K562 (cell line): ENCODE data around the gene KCNC3. TPM values are rescaled to one million over a fixed set of nuclear protein-coding genes. Genes with fewer than 3 reads are reported as not detected.

Source experiments
- CBFA2T2 ChIP-seq: fragments of 450-650 bp; conservative IDR thresholded peaks from 2 replicates; pipeline ENCODE4 v1.6.1; 2017; ENCODE audit warnings: mild to moderate bottlenecking
- ELF1 ChIP-seq: fragments of 200-800 bp; sonication (Bioruptor generic); IDR thresholded peaks from 2 replicates; pipeline ENCODE4 v1.6.1; 2016; ENCODE audit warnings: missing genetic modification characterization, missing compliant biosample characterization
- FOXA1 ChIP-seq: fragments of 450-650 bp; IDR thresholded peaks from 2 replicates; pipeline ENCODE4 v1.6.1; 2016; ENCODE audit warnings: mild to moderate bottlenecking, borderline replicate concordance
- GABPA ChIP-seq: fragments of 200-800 bp; sonication (Bioruptor generic); conservative IDR thresholded peaks from 2 replicates; pipeline ENCODE4 v1.6.1; 2016; ENCODE audit warnings: low read depth, missing genetic modification characterization, missing compliant biosample characterization
- NR2C2 ChIP-seq, 2 experiments: fragments of 200-800 bp in 1 of 2; sonication (Bioruptor generic) in 1 of 2; sonication (generic) in 1 of 2; formaldehyde crosslinking in 1 of 2; IDR thresholded peaks; 2 replicates each; pipeline versions ENCODE4 v1.6.1 to v1.8.0; 2016 to 2022; ENCODE audit warnings: mild to moderate bottlenecking in 1 of 2, missing compliant biosample characterization in 1 of 2, missing genetic modification characterization in 1 of 2, missing genetic modification reagents in 1 of 2
- SAP30 ChIP-seq: fragments of 200-600 bp; sonication (generic); IDR thresholded peaks from 2 replicates; pipeline ENCODE4 v1.6.1; 2012; ENCODE audit warnings: borderline replicate concordance, low read depth, mild to moderate bottlenecking, moderate library complexity, low read length, control low read depth, inconsistent platforms; ENCODE audit not compliant: insufficient read depth, poor library complexity, severe bottlenecking
- TARDBP ChIP-seq: fragments of 450-650 bp; IDR thresholded peaks from 2 replicates; pipeline ENCODE4 v1.6.1; 2016
- ZNF124 ChIP-seq: sonication (generic); formaldehyde crosslinking; IDR thresholded peaks from 2 replicates; pipeline ENCODE4 v1.8.1; 2022; ENCODE audit warnings: missing genetic modification reagents
- polyA plus RNA-seq, 8 experiments: library from polyadenylated mRNA; depleted of rRNA in 4 of 8; stranded (reverse) in 5 of 8; unstranded in 3 of 8; fragments of >200 nt; fragmentation: Nextera tagmentation in 2 of 8; fragmentation: Illumina TruSeq in 1 of 8; extraction: Ambion mirVana in 2 of 8; extraction: Trizol in 1 of 8; gene quantifications; 2 replicates each; pipeline versions ENCODE4 v1.2.1 to v1.2.3, GENCODE V29; 2011 to 2014; ENCODE audit warnings: inconsistent platforms in 1 of 8, missing spikeins in 1 of 8
- total RNA-seq, 7 experiments: library from RNA; depleted of rRNA in 6 of 7; stranded (reverse); fragments of >200 nt in 6 of 7; fragmentation: Illumina TruSeq in 2 of 7; extraction: Trizol in 2 of 7; gene quantifications; 2 replicates each; pipeline versions ENCODE4 v1.2.1 to v1.2.3, GENCODE V29; 2011 to 2021; ENCODE audit warnings: low replicate concordance in 1 of 7
- TF ChIP-seq, protein P1 (sequence below): fragments of 450-650 bp; IDR thresholded peaks from 2 replicates; pipeline ENCODE4 v1.6.1; 2016; ENCODE audit warnings: low read depth
- TF ChIP-seq, protein P2 (sequence below), 3 experiments: fragments of 200-800 bp in 1 of 3; fragments of 250-450 bp in 1 of 3; fragments of 450-650 bp in 1 of 3; sonication (Bioruptor Pico) in 1 of 3; sonication (Bioruptor generic) in 1 of 3; formaldehyde crosslinking in 1 of 3; IDR thresholded peaks; 2 replicates each; pipeline versions ENCODE4 v1.6.1 to v1.8.0; 2016 to 2022; ENCODE audit warnings: mild to moderate bottlenecking in 2 of 3, missing genetic modification characterization in 2 of 3, missing compliant biosample characterization in 1 of 3, moderate library complexity in 1 of 3
- TF ChIP-seq, protein P3 (sequence below), 2 experiments: IDR thresholded peaks in 1 of 2; conservative IDR thresholded peaks in 1 of 2; 2 replicates each; pipeline ENCODE4 v1.6.1; 2016; ENCODE audit warnings: low read depth in 2 of 2, mild to moderate bottlenecking in 1 of 2, missing compliant biosample characterization in 1 of 2, missing genetic modification characterization in 1 of 2, moderate library complexity in 1 of 2

KCNC3 gene
- total and polyA plus RNA-seq, 9 of the 15 experiments (the other 6 are each of a cell fraction or from before 2014, with no cell fraction given): 0.03 to 26.2 (median 2.0) TPM

DNA sequence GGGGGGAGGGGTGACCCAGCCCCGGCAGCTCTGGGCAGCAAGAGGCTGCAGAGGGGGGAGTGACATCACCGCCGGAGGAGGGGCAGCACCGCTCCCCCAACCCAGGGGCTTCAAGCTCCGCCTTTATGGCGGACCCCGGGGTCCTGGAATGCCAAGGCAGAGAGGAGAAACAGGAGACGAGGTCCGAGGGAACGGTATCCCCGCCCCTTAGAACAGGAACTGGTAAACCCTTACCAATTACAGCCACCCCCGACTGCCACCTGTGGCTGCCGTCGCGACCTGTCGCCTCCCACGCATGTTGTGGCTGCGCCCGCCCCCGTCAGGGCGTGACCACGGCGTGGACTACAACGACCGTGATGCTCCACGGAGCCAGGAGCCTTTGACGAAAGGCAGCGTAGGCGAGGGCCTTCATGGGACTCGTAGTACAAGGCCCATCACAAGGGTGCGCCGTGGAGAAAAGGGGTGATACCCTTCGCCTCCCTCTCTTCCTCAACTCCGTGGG lies 4.1 kb upstream of the KCNC3 start (continued):
- TF ChIP-seq, protein P1, sequence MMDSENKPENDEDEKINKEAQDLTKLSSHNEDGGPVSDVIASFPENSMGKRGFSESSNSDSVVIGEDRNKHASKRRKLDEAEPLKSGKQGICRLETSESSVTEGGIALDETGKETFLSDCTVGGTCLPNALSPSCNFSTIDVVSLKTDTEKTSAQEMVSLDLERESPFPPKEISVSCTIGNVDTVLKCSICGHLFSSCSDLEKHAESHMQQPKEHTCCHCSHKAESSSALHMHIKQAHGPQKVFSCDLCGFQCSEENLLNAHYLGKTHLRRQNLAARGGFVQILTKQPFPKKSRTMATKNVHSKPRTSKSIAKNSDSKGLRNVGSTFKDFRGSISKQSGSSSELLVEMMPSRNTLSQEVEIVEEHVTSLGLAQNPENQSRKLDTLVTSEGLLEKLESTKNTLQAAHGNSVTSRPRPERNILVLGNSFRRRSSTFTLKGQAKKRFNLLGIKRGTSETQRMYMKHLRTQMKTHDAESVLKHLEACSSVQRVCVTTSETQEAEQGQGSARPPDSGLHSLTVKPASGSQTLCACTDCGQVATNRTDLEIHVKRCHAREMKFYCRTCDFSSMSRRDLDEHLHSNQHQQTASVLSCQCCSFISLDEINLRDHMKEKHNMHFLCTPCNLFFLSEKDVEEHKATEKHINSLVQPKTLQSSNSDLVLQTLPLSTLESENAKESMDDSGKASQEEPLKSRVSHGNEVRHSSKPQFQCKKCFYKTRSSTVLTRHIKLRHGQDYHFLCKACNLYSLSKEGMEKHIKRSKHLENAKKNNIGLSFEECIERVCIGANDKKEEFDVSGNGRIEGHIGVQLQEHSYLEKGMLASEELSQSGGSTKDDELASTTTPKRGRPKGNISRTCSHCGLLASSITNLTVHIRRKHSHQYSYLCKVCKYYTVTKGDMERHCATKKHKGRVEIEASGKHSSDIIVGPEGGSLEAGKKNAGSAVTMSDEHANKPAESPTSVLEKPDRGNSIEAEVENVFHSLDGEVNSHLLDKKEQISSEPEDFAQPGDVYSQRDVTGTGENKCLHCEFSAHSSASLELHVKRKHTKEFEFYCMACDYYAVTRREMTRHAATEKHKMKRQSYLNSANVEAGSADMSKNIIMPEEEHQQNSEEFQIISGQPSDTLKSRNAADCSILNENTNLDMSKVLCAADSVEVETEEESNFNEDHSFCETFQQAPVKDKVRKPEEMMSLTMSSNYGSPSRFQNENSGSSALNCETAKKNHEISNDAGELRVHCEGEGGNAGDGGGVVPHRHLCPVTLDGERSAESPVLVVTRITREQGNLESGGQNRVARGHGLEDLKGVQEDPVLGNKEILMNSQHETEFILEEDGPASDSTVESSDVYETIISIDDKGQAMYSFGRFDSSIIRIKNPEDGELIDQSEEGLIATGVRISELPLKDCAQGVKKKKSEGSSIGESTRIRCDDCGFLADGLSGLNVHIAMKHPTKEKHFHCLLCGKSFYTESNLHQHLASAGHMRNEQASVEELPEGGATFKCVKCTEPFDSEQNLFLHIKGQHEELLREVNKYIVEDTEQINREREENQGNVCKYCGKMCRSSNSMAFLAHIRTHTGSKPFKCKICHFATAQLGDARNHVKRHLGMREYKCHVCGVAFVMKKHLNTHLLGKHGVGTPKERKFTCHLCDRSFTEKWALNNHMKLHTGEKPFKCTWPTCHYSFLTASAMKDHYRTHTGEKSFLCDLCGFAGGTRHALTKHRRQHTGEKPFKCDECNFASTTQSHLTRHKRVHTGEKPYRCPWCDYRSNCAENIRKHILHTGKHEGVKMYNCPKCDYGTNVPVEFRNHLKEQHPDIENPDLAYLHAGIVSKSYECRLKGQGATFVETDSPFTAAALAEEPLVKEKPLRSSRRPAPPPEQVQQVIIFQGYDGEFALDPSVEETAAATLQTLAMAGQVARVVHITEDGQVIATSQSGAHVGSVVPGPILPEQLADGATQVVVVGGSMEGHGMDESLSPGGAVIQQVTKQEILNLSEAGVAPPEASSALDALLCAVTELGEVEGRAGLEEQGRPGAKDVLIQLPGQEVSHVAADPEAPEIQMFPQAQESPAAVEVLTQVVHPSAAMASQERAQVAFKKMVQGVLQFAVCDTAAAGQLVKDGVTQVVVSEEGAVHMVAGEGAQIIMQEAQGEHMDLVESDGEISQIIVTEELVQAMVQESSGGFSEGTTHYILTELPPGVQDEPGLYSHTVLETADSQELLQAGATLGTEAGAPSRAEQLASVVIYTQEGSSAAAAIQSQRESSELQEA: no peak
- TF ChIP-seq ZNF124 (no peak), FOXA1 (no peak), ELF1 (no peak; the same call in 1 of the 2 replicates), TARDBP (0 out of 2 replicates have a peak, but pooled peaks have one; percentile 32), SAP30 (no peak), NR2C2 (CRISPR knock-in tag; IDR thresholded peaks at IDR 0.05) (no peak), NR2C2 (tag; IDR thresholded peaks at IDR 0.05) (peak; percentile 81), CBFA2T2 (no peak), GABPA (tag) (no peak)
- TF ChIP-seq, protein P2, sequence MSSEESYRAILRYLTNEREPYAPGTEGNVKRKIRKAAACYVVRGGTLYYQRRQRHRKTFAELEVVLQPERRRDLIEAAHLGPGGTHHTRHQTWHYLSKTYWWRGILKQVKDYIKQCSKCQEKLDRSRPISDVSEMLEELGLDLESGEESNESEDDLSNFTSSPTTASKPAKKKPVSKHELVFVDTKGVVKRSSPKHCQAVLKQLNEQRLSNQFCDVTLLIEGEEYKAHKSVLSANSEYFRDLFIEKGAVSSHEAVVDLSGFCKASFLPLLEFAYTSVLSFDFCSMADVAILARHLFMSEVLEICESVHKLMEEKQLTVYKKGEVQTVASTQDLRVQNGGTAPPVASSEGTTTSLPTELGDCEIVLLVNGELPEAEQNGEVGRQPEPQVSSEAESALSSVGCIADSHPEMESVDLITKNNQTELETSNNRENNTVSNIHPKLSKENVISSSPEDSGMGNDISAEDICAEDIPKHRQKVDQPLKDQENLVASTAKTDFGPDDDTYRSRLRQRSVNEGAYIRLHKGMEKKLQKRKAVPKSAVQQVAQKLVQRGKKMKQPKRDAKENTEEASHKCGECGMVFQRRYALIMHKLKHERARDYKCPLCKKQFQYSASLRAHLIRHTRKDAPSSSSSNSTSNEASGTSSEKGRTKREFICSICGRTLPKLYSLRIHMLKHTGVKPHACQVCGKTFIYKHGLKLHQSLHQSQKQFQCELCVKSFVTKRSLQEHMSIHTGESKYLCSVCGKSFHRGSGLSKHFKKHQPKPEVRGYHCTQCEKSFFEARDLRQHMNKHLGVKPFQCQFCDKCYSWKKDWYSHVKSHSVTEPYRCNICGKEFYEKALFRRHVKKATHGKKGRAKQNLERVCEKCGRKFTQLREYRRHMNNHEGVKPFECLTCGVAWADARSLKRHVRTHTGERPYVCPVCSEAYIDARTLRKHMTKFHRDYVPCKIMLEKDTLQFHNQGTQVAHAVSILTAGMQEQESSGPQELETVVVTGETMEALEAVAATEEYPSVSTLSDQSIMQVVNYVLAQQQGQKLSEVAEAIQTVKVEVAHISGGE (CRISPR knock-in tag; IDR thresholded peaks at IDR 0.05): no peak; a peak in 1 of 6 replicates
- TF ChIP-seq, protein P3, sequence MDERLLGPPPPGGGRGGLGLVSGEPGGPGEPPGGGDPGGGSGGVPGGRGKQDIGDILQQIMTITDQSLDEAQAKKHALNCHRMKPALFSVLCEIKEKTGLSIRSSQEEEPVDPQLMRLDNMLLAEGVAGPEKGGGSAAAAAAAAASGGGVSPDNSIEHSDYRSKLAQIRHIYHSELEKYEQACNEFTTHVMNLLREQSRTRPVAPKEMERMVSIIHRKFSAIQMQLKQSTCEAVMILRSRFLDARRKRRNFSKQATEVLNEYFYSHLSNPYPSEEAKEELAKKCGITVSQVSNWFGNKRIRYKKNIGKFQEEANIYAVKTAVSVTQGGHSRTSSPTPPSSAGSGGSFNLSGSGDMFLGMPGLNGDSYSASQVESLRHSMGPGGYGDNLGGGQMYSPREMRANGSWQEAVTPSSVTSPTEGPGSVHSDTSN (CRISPR knock-in tag; IDR thresholded peaks at IDR 0.05; ENCODE audit: low read depth): no peak
- TF ChIP-seq, protein P3 (tag; conservative IDR thresholded peaks at IDR 0.05; ENCODE audit: low read depth): no peak
